Activated naive CD8-positive, alpha-beta T cell (primary cell): Measurements from ENCODE around the gene SNCB.

Source experiments
- H3K27ac Mint-ChIP-seq: one replicate; pipeline ENCODE4 v1.8.0; 2021; ENCODE audit warnings: mixed read lengths
- H3K27me3 Mint-ChIP-seq: one replicate; pipeline ENCODE4 v1.8.0; 2021; ENCODE audit warnings: mixed read lengths
- H3K36me3 Mint-ChIP-seq: one replicate; pipeline ENCODE4 v1.8.0; 2021; ENCODE audit warnings: mixed read lengths
- H3K4me1 Mint-ChIP-seq: one replicate; pipeline ENCODE4 v1.8.0; 2021; ENCODE audit warnings: low read depth, mixed read lengths
- H3K4me3 Mint-ChIP-seq: one replicate; pipeline ENCODE4 v1.8.0; 2021; ENCODE audit warnings: mild to moderate bottlenecking, mixed read lengths
- H3K9me3 Mint-ChIP-seq: one replicate; pipeline ENCODE4 v1.8.0; 2021; ENCODE audit warnings: low read depth, mixed read lengths

The SNCB gene

GRCh38 chr5:176665517-176665916, 35.2 kb upstream of the SNCB start:
- Mint-ChIP-seq H3K27me3 (peaks cover 15% of the 10 kb centered on the region), H3K36me3 (no peaks in the 10 kb centered on the region), H3K4me1 (peaks cover 3% of the 10 kb centered on the region), H3K4me3 (no peak overlapping the region), H3K9me3 (no peaks in the 10 kb centered on the region), H3K27ac (no peak overlapping the region)

GRCh38 chr5:176664886-176665285, 34.6 kb upstream of the SNCB start:
- H3K9me3 Mint-ChIP-seq, result no peaks in the 10 kb centered on the region
- H3K4me1 Mint-ChIP-seq, result peaks cover 8% of the 10 kb centered on the region
- peaks cover 15% of the 10 kb centered on the region for H3K27me3 Mint-ChIP-seq
- H3K36me3 Mint-ChIP-seq, result no peaks in the 10 kb centered on the region
- H3K27ac Mint-ChIP-seq, result no peak overlapping the region
- H3K4me3 Mint-ChIP-seq, result no peak overlapping the region

DNA sequence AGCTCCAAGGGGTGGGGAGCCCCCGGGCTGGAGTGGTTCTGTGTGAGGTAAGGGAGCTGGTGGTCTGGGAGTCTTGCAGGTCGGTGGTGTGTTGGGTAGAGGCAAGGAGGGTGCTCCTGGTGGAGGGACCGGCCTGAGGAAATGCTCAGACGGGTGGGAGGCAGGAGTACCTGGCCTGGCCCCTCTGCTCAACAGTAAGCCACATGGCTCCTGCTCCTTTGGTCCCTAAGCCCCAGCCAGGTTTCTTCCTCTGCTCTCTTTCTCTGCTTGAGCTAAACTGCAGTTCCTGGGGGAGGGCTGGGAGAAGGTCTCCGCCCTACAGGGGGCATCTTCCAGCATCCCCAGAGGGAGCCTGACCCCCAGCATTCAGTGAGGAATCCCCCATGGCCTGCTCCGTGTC, 34.1 kb upstream of the SNCB start:
- Mint-ChIP-seq H3K4me3 (no peak overlapping the region), H3K36me3 (no peaks in the 10 kb centered on the region), H3K4me1 (peaks cover 9% of the 10 kb centered on the region), H3K9me3 (no peaks in the 10 kb centered on the region), H3K27me3 (peaks cover 15% of the 10 kb centered on the region), H3K27ac (no peak overlapping the region)

DNA sequence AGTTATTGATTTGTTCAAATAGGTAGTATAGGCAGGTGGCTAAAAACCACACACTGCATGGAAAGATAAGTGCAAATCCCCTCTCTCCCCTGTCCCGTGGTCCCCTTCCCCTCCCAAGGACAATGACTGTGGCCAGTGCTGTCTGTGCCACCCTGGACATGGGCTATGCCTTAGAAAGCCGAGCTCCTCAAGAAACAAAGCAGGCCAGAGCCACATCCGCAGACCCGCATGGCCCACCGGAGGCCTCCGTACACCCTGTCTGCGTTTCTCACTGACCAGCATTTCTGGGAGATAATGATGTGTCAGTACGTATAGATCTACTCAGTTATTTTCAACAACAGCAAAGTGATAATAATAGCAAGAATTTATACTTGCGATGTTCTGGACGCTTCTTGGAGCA, 33.2 kb upstream of the SNCB start:
- peaks cover 18% of the 10 kb centered on the region for H3K4me1 Mint-ChIP-seq

GRCh38 chr5:176662371-176663333, 32.3 kb upstream of the SNCB start:
- no peaks in the 10 kb centered on the region for H3K36me3 Mint-ChIP-seq
- no peak overlapping the region for H3K27ac Mint-ChIP-seq
- no peaks in the 10 kb centered on the region for H3K9me3 Mint-ChIP-seq
- H3K27me3 Mint-ChIP-seq, result peaks cover 13% of the 10 kb centered on the region
- H3K4me1 Mint-ChIP-seq, result peaks cover 26% of the 10 kb centered on the region
- H3K4me3 Mint-ChIP-seq, result no peak overlapping the region

More for the DNA sequence above, 33.2 kb upstream of the SNCB start:
- Mint-ChIP-seq H3K9me3 (no peaks in the 10 kb centered on the region), H3K36me3 (no peaks in the 10 kb centered on the region), H3K27ac (no peak overlapping the region), H3K4me3 (no peak overlapping the region), H3K27me3 (peaks cover 13% of the 10 kb centered on the region)

- H3K36me3 Mint-ChIP-seq, result no peaks in the 10 kb centered on the region
- H3K27ac Mint-ChIP-seq, result no peak overlapping the region
- H3K4me1 Mint-ChIP-seq, result peaks cover 26% of the 10 kb centered on the region
- H3K9me3 Mint-ChIP-seq, result no peaks in the 10 kb centered on the region
- H3K27me3 Mint-ChIP-seq, result peaks cover 12% of the 10 kb centered on the region
- H3K4me3 Mint-ChIP-seq, result no peak overlapping the region
Observed at GRCh38 chr5:176661676-176662075, 31.3 kb upstream of the SNCB start.

DNA sequence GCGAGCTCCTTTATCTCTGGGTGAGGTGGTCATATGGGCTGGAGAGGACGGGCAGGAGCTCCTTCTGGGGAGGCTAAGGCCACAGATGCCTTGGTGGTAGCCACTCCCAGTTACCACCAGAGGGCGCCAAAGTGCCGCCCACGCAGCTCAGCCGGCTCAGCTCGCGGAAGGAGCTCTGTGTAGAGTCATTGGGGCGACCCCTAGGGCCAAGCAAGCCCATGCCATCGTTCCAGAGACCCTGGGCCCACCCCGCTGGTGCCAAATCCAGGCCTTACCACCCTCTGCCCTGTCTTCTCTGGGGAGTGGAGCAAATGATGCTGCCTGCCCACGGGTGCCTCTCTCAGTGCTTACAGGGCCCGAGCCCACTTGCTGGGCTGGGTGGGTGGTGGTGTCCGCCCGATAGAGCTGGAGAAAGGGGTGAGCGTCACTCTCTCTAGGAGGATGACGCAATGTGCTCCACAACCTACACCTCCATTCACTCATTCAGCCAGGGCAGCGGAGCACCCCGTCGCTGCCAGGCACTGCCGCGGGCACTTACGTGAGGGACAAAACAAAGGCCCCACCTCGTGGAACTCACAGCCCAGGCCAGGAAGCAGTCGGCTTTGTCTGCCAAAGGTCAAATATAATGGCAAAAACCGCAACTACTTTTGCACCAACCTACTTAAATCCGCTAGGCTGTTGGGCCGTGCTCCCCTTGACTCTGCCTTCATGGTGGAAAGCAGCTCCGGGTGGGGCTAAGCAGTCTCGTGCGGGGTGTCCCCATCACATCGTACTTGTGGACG, 30.7 kb upstream of the SNCB start:
- Mint-ChIP-seq H3K36me3 (no peaks in the 10 kb centered on the region), H3K27me3 (peaks cover 12% of the 10 kb centered on the region), H3K9me3 (no peaks in the 10 kb centered on the region), H3K27ac (no peak overlapping the region), H3K4me1 (peaks cover 26% of the 10 kb centered on the region), H3K4me3 (no peak overlapping the region)

DNA sequence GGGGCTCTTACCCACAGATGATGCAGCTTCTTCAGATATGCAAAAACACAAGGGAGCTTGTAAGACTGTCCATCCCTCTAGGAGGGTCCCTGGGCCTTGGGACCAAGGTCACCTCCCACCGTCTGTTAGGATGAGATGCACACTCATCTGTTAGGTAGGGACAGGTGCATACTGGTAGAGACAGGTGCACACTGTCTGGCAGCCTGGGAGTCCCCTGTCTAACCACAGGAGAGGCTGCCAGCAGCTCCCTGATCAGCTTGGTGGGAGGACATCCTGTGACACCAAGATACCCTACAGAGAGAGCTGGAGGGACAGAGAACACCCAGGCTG, 30.2 kb upstream of the SNCB start:
- no peaks in the 10 kb centered on the region for H3K36me3 Mint-ChIP-seq
- peaks cover 26% of the 10 kb centered on the region for H3K4me1 Mint-ChIP-seq
- H3K27me3 Mint-ChIP-seq, result peaks cover 11% of the 10 kb centered on the region
- H3K27ac Mint-ChIP-seq, result no peak overlapping the region
- H3K4me3 Mint-ChIP-seq, result no peak overlapping the region
- H3K9me3 Mint-ChIP-seq, result no peaks in the 10 kb centered on the region

DNA sequence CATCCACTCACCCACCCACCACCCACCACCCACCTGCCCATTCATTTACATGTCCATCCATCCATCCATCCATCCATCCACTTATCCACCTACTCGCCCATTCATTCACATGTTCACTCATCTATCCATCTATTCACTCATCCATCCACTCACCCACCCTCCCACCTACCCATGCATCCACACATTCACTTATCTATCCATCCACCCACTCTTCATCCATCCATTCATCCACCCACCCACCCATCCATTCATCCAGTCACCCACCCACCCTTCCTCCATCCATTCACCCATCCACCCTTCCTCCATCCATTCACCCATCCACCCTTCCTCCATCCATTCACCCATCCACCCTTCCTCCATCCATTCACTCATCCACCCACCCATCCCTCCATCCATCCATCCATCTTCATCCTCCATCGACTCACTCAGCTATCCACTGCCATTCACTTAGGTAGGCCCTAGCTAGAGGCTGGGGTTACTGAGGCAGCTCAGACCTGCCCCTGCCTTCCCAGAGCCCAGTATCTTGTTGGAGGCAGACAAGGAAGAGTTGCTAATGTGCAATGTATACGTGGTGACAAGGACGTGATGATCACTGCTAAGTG, 29.6 kb upstream of the SNCB start:
- H3K4me1 Mint-ChIP-seq, result peaks cover 31% of the 10 kb centered on the region
- no peak overlapping the region for H3K4me3 Mint-ChIP-seq
- H3K27me3 Mint-ChIP-seq, result peaks cover 9% of the 10 kb centered on the region
- H3K27ac Mint-ChIP-seq, result no peak overlapping the region
- no peaks in the 10 kb centered on the region for H3K9me3 Mint-ChIP-seq
- H3K36me3 Mint-ChIP-seq, result no peaks in the 10 kb centered on the region

- H3K36me3 Mint-ChIP-seq, result no peaks in the 10 kb centered on the region
- H3K27ac Mint-ChIP-seq, result no peak overlapping the region
- peaks cover 34% of the 10 kb centered on the region for H3K4me1 Mint-ChIP-seq
- no peaks in the 10 kb centered on the region for H3K9me3 Mint-ChIP-seq
- no peak overlapping the region for H3K4me3 Mint-ChIP-seq
- H3K27me3 Mint-ChIP-seq, result peaks cover 9% of the 10 kb centered on the region
Observed at GRCh38 chr5:176659512-176659839, 29.1 kb upstream of the SNCB start.

- no peaks in the 10 kb centered on the region for H3K9me3 Mint-ChIP-seq
- peak overlapping the region; percentile 46 for H3K27ac Mint-ChIP-seq
- no peaks in the 10 kb centered on the region for H3K36me3 Mint-ChIP-seq
- H3K4me1 Mint-ChIP-seq, result peaks cover 36% of the 10 kb centered on the region
- H3K4me3 Mint-ChIP-seq, result peak overlapping the region; percentile 71
- peaks cover 5% of the 10 kb centered on the region for H3K27me3 Mint-ChIP-seq
Observed at GRCh38 chr5:176658817-176659511, 28.6 kb upstream of the SNCB start.

DNA sequence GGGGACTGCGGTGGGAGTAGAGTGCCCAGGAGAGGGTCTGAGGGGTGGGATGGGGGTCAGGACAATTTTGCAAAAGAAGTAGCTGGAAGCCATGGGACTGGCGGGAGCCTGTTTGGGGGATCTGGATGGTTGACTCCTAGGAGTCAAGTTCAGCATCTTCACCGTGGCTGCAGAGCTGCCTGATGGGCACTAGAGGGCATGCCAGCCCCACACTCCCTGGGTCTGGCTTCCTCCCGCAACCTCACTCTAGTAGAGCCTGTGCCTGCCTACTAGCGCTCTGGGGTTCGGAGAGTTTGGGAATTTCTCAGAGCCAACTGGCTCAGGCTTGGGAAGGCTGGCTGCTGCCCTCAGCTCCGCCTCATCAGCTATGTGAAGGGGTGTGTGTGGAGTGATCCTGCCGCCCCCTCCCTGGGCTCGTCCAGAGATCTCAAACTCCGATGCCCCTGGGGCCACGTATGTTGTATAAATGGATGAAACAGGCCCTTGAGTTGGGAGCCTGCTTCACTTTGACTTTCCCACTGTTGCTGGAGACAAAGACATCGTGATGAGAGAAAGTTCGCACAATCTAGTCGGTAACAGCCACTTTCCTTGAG, 27.8 kb upstream of the SNCB start:
- H3K4me1 Mint-ChIP-seq, result peaks cover 44% of the 10 kb centered on the region
- H3K27ac Mint-ChIP-seq, result no peak overlapping the region
- peaks cover 7% of the 10 kb centered on the region for H3K36me3 Mint-ChIP-seq
- H3K9me3 Mint-ChIP-seq, result no peaks in the 10 kb centered on the region
- no peaks in the 10 kb centered on the region for H3K27me3 Mint-ChIP-seq
- peak overlapping the region; percentile 71 for H3K4me3 Mint-ChIP-seq

DNA sequence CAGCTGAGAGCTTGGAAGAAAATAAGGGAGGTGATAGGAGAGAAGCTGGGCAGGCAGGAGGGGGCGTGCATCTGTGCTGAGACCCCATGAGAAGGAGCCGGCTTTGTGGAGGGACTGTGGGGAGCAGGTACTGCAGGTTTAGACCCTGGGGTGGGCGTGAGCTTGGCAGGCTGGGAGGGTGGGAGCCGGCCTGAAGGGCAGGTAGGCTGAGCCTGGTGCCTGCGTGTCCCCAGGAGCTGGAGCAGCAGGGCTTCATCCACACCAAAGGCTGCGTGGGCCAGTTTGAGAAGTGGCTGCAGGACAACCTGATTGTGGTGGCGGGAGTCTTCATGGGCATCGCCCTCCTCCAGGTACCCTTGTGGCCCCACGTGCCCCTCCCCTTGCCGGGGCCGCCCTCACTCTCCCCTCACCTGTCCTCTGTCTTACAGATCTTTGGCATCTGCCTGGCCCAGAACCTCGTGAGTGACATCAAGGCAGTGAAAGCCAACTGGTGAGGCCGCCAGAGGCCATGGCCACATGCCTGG, 26.2 kb upstream of the SNCB start:
- Mint-ChIP-seq H3K27ac (no peak overlapping the region), H3K36me3 (peaks cover 7% of the 10 kb centered on the region), H3K4me1 (peaks cover 60% of the 10 kb centered on the region), H3K27me3 (no peaks in the 10 kb centered on the region), H3K4me3 (no peak overlapping the region), H3K9me3 (no peaks in the 10 kb centered on the region)

DNA sequence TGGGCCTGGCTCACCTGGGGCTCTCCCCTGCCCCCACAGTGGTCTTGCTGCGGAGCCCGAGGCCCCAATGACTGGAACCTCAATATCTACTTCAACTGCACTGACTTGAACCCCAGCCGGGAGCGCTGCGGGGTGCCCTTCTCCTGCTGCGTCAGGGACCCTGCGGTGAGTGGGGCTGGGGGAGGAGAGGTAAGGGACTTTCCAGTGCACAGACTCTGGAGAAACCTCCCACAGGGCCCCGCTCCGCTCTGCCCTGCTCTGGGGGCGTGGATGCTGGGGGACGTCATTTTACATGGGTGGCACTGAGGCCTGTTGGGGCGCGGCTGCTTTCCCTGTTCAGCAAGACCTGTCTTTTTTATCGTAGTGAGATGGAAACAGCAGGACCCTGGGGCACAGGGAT, 24.5 kb upstream of the SNCB start:
- Mint-ChIP-seq H3K27me3 (no peaks in the 10 kb centered on the region), H3K4me1 (peaks cover 67% of the 10 kb centered on the region), H3K36me3 (peaks cover 7% of the 10 kb centered on the region), H3K9me3 (no peaks in the 10 kb centered on the region), H3K4me3 (no peak overlapping the region), H3K27ac (no peak overlapping the region)
